UCSD-AML1 (cell line): ENCODE results near the gene GSTCD.
"Not testable (repeated sequence)": the region's sequence is repeated elsewhere in the genome, so short reads cannot be mapped to it uniquely, and the experiment has no call there.

ENCODE experiments used
- DNase-seq: peaks from one replicate; lab custom pipeline; 2025; ENCODE audit not compliant: unreplicated experiment; lab: John Stamatoyannopoulos, UW

GSTCD gene

GRCh38 chr4:105714932-105715331 lies 6.3 kb downstream of the GSTCD start:
- no peak for DNase-seq

- no peak for DNase-seq
Measured at GRCh38 chr4:105715692-105716278, 7.2 kb downstream of the GSTCD start.

- no peak for DNase-seq
Measured at GRCh38 chr4:105719204-105719603, 10.6 kb downstream of the GSTCD start.

GRCh38 chr4:105725623-105726022 lies 17.0 kb downstream of the GSTCD start:
- no peak for DNase-seq

- not testable (repeated sequence) for DNase-seq
Measured at GRCh38 chr4:105729895-105730294, 21.3 kb downstream of the GSTCD start.

- DNase-seq, result not testable (repeated sequence)
Measured at GRCh38 chr4:105735217-105735616, 26.6 kb downstream of the GSTCD start.

- no peak for DNase-seq
Measured at GRCh38 chr4:105741548-105741947, 33.0 kb downstream of the GSTCD start.

- no peak for DNase-seq
Measured at GRCh38 chr4:105748222-105748621, 39.6 kb downstream of the GSTCD start.

- DNase-seq, result no peak
Measured at GRCh38 chr4:105751718-105752299, 43.2 kb downstream of the GSTCD start.

GRCh38 chr4:105753361-105753760 lies 44.8 kb downstream of the GSTCD start:
- no peak for DNase-seq

- no peak for DNase-seq
Measured at GRCh38 chr4:105755375-105755774, 46.8 kb downstream of the GSTCD start.

- DNase-seq, result no peak
Measured at GRCh38 chr4:105758958-105759357, 50.4 kb downstream of the GSTCD start.

GRCh38 chr4:105765690-105766407 lies 57.3 kb downstream of the GSTCD start:
- peak; percentile 9 for DNase-seq

GRCh38 chr4:105767579-105767978 lies 59.0 kb downstream of the GSTCD start:
- DNase-seq, result no peak

GRCh38 chr4:105770524-105770923 lies 61.9 kb downstream of the GSTCD start:
- DNase-seq, result not testable (repeated sequence)

- not testable (repeated sequence) for DNase-seq
Measured at GRCh38 chr4:105772065-105772464, 63.5 kb downstream of the GSTCD start.

GRCh38 chr4:105775760-105776415 lies 67.3 kb downstream of the GSTCD start:
- DNase-seq, result not testable (repeated sequence)

GRCh38 chr4:105780176-105780575 lies 71.6 kb downstream of the GSTCD start:
- no peak for DNase-seq

GRCh38 chr4:105784761-105785160 lies 76.2 kb downstream of the GSTCD start:
- no peak for DNase-seq

- no peak for DNase-seq
Measured at GRCh38 chr4:105785792-105786191, 77.2 kb downstream of the GSTCD start.

- no peak for DNase-seq
Measured at GRCh38 chr4:105786748-105787147, 78.2 kb downstream of the GSTCD start.

GRCh38 chr4:105797225-105797624 lies 88.6 kb downstream of the GSTCD start:
- DNase-seq, result no peak
